Stimulated activated CD8-positive, alpha-beta memory T cell treated with anti-CD3 and anti-CD28 coated beads, Interleukin-15, amount 100 ng/mL, for 48 hours (primary cell): ENCODE data around the gene GXYLT2.
"Not testable (repeated sequence)": the region's sequence is repeated elsewhere in the genome, so short reads cannot be mapped to it uniquely, and the experiment has no call there.

ENCODE experiments used
- DNase-seq, 2 donors: peaks; one replicate each; pipeline ENCODE4 v3.0.0-alpha.2; 2020; ENCODE audit warnings: low read depth in 2 of 2

The GXYLT2 gene

GRCh38 chr3:72892870-72893269, 5.0 kb downstream of the GXYLT2 start:
- no peak for DNase-seq

- no peak for DNase-seq
Observed at GRCh38 chr3:72894976-72895552, 7.2 kb downstream of the GXYLT2 start.

GRCh38 chr3:72896996-72897757, 9.3 kb downstream of the GXYLT2 start:
- no peak for DNase-seq

DNA sequence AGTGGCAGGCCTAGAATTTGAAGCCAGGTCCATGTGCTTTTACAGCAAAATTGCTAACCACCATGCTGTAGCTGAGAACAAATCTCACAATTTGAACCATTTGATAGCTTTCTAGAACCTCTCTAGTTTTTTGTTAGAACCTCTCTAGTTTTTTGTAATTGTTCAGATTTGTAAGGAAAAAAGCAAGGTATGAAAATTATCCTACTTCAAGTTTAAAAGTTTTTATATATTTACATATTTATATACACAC, 9.8 kb downstream of the GXYLT2 start:
- no peak for DNase-seq

- no peak for DNase-seq
Observed at GRCh38 chr3:72899349-72899765, 11.5 kb downstream of the GXYLT2 start.

DNA sequence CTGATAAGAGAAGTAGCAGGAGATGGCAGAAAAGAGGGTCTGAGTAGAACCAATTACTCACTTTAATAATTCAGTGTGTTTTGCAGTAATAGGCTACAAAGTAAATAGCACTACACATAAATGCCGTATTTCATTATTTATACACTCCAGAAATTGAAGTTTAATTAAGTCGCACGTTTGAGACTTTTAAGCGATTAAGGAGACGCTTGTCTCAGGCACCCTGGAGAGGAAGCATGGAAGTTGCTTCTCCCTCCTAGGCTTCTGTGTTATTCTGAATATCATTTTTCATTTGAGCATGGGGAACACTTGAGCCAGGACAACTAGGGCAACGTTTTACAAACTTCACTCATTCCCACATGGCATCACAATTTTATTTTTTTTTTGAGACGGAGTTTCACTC, 12.2 kb downstream of the GXYLT2 start:
- no peak for DNase-seq

- no peak for DNase-seq
Observed at GRCh38 chr3:72901840-72902239, 14.0 kb downstream of the GXYLT2 start.

DNA sequence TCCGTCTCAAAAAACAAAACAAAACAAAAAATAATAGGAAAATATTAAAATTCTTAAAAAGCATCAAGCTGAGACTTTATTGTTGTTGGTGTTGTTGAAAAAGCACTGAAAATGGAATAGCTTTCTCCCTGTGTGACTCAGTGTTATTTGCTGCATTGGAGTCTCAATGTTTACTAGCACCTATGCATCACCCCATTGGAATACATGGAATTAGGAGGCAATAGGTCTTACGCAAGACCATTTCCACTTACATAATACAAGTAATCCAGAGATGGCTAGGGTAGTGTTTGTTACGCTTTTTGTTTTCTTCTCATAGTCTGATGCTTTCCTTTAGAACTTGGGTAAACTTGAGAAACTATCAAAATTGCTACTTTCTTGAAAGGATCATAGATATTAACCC, 15.2 kb downstream of the GXYLT2 start:
- no peak for DNase-seq

DNA sequence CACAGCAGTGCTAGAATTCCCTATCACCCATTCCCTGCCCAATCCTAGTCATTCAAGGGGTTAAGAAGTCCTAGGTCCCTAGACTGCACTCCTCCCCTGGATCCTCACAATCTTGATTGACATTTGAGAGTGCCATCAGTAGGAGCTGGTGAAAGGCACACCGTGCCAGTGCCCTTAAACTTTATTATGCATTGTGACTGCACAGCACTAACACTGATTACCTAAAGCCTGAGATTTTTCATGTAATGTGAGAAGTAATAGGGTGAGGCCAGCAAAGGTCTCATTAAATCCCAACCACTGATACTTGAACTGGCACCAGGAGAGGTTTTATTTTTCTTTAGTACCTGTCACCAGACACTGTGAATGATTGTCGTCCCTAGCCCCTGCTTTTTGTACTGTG, 16.3 kb downstream of the GXYLT2 start:
- no peak for DNase-seq

DNA sequence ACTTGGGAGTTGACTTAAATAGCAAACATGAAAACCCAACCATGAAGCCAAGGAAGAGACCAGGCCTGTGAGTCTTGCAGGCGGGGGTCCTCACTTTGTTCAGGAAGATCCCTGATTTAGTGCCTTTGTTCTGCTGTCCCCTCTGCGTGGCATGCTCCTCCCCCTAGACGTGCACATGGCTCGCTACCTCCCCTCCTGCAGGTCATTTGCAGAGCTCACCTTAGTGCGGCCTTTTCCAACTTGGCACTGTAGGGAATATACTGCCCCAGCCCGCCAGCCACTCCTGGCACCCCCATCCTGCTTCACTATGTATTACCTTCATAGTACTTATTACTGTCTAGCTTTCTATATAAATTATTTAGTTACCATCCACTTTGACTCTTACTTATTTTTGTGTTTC, 18.3 kb downstream of the GXYLT2 start:
- no peak for DNase-seq

DNA sequence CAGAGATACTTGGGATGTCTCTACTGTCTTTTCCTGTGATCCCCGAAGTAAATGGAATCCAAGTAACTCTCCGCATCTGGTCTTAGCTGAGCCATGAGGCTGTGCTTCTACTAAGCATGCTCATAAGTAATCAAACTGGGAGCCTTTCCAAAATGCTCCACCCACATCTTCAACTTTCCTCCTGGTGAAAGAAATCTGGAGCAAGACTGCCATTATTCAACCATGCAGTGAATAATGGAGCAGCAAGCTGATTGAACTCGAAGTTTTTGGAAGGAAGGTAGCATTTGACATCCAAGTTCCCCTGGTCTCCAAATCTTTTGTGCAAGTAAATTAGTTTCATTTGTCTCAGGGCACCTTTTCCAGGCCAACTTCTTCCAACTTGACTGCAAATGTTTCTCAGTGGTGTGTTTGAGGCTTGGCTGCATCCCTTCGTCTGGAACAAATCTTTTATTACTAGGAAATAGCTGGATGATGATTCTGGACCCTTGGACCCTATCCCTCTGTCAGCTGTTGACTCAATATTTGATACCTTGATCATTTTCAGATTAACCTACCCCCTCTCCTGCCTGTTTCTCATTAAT, 19.4 kb downstream of the GXYLT2 start:
- no peak for DNase-seq

- no peak for DNase-seq
Observed at GRCh38 chr3:72907731-72908620, 20.1 kb downstream of the GXYLT2 start.

DNA sequence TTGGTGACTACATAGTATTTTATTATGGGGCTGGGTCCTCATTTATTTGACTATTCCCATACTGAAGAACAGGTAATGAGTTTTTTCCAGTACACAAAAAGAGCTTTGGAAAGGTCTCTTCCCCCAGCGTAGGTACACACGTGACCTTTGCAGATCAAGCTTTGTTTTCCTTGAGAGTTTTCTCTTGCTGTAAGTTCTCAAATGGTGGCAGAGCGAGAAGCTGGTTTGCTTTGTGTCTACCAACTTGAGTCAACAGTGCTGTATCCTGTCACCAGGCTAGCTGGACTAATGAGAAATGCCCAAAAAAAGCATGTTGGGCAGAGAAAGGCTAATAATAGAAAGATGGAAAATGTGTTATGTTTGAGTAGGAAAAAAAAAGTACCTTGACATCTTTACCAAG, 21.7 kb downstream of the GXYLT2 start:
- no peak for DNase-seq

DNA sequence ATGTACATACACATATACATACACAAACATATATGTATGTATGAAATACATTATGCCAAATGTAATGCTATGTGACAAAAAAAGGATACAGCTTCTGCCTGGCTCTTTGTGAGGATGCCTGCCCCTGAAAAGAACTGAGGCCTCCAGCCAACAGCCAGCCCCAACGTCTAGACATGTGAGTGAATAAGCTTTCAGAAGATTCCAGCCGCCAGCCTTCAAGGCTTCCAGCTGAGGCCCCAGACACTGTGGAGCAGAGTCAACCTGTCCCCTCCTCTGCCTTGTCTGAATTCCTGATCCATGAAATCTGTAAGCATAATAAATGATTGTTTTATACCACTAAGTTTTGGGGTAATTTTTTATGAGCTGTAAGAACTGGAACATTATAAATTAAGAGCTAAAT, 24.7 kb downstream of the GXYLT2 start:
- DNase-seq: no peak

DNA sequence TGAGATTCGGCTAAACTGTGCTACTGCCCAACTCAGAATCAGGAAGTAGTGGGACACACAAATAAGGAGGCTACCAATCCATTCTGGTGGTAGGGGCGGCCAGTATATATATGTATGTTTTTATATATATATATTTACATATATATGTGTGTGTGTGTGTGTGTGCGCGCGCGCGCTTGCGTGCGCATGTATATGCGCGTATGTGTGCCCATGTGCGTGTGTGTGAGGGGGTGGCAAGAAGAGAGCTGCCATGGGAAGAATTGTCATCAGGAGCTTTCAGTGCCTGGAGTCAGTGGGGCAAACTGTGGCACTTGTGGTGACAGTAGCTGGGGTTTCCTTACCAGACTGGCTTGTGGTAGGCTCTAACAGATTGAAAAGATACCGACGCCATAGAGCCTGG, 26.5 kb downstream of the GXYLT2 start:
- no peak for DNase-seq

DNA sequence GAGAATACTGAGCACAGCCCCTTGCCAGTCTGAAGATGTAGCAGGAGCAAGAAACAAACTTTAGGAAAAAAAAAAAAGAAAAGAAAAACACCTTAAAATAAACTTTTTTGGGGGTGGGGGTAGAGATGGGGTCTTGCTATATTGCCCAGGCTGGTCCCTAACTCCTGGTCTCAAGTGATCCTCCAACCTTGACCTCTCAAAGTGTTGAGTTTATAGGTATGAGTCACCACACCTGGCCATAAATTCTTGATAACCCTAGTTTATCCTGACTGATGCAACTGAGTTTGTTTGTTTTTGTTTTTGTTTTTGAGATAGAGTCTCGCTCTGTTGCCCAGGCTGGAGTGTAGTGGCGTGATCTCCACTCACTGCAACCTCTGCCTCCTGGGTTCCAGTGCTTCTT, 28.4 kb downstream of the GXYLT2 start:
- no peak for DNase-seq

- DNase-seq: no peak
Observed at GRCh38 chr3:72919520-72919919, 31.7 kb downstream of the GXYLT2 start.

DNA sequence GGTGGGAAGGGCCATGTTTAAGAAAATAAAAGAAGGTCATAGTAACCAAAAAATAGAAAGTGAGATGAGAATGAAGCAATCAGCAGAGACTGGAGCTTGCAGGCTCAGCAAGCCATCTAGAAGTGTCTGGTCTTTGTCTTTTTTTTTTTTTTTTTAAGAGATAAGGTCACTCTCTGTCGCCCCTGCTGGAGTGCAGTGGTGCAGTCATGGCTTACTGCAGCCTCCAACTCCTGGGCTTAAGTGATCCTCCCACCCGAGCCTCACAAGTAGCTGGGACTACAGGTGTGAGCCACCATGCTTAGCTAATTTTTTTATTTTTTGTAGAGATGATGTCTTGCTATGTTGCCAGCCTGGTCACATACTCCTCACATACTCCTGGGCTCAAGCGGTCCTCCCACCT, 36.2 kb downstream of the GXYLT2 start:
- DNase-seq: no peak

GRCh38 chr3:72928781-72929735, 41.2 kb downstream of the GXYLT2 start:
- not testable (repeated sequence) for DNase-seq

- no peak for DNase-seq
Observed at GRCh38 chr3:72930754-72931153, 42.9 kb downstream of the GXYLT2 start.

DNA sequence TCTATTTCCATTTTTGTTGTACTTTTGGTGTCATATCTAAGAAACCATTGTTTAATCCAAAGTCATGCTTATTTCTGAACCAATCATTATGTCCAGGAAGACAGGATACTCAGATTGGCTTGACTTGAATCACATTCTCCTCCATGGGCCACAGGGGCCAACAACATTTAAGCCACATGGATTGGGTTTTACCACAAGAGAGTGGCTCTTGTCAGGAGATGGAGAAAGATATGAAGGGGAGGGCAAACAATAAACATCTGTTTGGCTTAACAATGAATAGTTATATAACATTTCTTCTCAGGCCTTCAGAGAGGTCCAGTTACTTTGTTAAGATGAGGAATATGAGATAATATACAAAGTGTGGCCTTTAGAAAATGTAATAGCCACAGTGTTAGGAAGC, 44.6 kb downstream of the GXYLT2 start:
- DNase-seq: no peak
